GM13976 (cell line): ENCODE data around the gene KLHL29.
"Not testable (repeated sequence)": the region's sequence is repeated elsewhere in the genome, so short reads cannot be mapped to it uniquely, and the experiment has no call there.

ENCODE experiments used
- DNase-seq: peaks from one replicate; pipeline ENCODE4 v3.0.0; 2012; ENCODE audit warnings: low spot score
- in situ Hi-C: fragments of 300-500 bp; cut with MboI; formaldehyde crosslinking; loops from one replicate; pipeline ENCODE4 v1.12.0; 2022; ENCODE audit warnings: low sequenced_read_pairs, mixed read lengths, inconsistent platforms; ENCODE audit not compliant: unreplicated experiment
- TF ChIP-seq, protein P1 (sequence below): IDR thresholded peaks from 2 replicates; pipeline ENCODE4 v1.5.1; 2012; ENCODE audit warnings: borderline replicate concordance, mild to moderate bottlenecking; ENCODE audit not compliant: insufficient read depth; ENCODE audit errors: extremely low read depth, missing control alignments, control extremely low read depth

KLHL29 gene

DNA sequence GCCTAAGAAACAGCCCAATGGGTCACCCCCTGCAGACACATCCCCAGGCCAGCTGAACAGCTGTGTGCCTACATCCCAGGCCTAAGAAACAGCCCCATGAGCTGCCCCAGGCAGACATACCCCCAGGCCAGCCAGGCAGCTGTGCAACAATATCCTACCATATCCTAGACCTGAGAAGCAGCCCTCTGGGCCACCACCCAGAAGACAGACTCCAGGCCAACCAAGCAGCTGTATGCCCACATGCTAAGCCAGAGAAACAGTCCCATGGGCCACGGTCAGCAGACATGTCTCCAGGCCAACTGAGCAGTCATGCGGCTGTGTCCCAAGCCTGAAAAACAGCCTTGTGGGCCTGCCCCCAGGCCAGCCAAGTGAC lies 336.5 kb downstream of the KLHL29 start:
- in situ Hi-C loops: no loop called here
- DNase-seq: no peak
- TF ChIP-seq, protein P1, sequence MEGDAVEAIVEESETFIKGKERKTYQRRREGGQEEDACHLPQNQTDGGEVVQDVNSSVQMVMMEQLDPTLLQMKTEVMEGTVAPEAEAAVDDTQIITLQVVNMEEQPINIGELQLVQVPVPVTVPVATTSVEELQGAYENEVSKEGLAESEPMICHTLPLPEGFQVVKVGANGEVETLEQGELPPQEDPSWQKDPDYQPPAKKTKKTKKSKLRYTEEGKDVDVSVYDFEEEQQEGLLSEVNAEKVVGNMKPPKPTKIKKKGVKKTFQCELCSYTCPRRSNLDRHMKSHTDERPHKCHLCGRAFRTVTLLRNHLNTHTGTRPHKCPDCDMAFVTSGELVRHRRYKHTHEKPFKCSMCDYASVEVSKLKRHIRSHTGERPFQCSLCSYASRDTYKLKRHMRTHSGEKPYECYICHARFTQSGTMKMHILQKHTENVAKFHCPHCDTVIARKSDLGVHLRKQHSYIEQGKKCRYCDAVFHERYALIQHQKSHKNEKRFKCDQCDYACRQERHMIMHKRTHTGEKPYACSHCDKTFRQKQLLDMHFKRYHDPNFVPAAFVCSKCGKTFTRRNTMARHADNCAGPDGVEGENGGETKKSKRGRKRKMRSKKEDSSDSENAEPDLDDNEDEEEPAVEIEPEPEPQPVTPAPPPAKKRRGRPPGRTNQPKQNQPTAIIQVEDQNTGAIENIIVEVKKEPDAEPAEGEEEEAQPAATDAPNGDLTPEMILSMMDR: no peak

DNA sequence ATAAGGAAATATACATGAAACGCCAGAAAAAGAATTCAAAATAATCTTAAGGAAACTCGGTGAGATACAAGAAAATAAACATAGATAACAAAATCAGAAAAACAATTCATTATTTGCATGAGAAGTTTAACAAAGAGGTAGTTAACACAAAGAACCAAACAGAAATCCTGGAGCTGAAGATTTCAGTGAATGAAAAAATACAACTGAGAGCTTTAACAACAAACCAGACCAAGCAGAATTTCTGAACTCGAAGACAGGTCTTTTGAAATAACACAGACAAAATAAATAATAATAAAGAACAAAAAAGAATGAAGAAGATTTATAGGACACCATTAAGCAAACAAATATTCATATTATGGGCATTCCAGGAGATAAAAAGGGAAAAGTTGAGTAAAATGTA lies 337.3 kb downstream of the KLHL29 start:
- TF ChIP-seq, protein P1: no peak
- DNase-seq: no peak
- in situ Hi-C loops: no loop called here

DNA sequence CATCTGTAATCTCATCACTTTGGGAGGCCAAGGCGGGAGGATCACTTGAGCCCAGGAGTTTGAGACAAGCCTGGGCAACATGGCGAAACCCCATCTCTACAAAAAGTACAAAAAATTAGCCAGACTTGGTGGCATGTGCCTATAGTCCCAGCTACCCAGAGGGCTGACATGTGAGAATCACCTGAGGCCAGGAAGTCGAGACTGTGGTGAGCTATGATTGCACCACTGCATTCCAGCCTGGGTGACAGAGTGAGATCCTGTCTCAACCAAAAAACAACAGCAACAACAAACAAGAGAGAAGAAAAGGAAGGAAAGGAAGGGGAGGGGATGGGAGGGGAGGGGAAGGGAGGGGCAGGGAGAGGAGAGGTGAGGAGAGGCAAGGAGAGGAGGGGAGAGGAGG lies 338.1 kb downstream of the KLHL29 start:
- in situ Hi-C loops, DNase-seq: not testable (repeated sequence)

DNA sequence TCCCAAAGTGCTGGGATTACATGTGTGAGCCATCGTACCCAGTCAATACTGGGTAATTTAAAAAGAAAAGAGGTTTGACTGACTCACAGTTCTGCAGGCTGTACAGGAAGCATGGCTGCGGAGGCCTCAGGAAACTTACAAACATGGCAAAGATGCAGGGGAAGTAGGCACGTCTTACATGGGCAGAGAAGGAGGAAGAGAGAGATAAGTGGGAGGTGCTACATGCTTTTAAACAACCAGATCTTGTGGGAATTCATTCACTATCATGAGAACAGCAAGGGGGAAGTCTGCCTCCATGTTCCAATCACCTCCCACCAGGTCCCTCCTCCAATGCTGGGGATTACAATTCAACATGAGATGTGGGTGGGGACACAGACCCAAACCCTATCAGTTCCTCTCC lies 349.4 kb downstream of the KLHL29 start:
- in situ Hi-C loops: no loop called here
- no peak for DNase-seq
- TF ChIP-seq, protein P1: no peak

DNA sequence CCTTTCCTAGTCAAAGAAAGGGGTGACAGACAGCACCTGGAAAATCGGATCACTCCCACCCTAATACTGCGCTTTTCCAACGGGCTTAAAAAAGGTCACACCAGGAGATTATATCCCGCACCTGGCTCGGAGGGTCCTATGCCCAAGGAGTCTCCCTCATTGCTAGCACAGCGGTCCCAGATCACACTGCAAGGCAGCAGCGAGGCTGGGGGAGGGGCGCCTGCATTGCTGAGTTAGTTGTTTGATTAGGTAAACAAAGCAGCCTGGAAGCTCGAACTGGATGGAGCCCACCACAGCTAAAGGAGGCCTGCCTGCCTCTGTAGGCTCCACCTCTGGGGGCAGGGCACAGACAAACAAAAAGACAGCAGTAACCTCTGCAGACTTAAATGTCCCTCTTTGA lies 351.8 kb downstream of the KLHL29 start:
- DNase-seq, in situ Hi-C loops: not testable (repeated sequence)

DNA sequence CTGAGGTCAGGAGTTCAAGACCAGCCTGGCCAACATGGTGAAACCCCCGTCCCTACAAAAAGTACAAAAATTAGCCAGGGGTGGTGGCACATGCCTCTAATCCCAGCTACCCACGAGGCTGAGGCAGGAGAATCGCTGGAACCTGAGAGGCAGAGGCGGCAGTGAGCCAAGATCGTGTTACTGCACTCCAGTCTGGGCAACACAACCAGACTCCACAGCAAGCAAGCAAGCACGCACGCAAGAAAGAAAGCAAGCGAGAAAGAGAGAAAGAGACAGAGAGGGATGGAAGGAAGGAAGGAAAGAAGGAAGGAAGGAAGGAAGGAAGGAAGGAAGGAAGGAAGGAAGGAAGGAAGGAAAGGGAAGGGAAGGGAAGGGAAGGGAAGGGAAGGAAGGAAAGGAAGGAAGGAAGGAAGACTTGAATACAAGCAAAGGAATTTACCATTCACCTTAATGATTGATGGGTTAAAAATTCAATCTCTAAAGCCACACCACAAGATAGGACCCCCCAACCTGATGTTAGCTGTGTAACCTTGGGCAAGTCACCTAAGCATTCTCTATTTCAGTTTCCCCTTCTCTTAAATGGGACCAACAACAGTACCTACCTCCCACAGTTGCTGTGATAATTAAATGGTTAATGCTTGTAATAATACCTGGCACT lies 360.2 kb downstream of the KLHL29 start:
- in situ Hi-C loops: no loop called here
- DNase-seq: no peak
- TF ChIP-seq, protein P1: no peak

DNA sequence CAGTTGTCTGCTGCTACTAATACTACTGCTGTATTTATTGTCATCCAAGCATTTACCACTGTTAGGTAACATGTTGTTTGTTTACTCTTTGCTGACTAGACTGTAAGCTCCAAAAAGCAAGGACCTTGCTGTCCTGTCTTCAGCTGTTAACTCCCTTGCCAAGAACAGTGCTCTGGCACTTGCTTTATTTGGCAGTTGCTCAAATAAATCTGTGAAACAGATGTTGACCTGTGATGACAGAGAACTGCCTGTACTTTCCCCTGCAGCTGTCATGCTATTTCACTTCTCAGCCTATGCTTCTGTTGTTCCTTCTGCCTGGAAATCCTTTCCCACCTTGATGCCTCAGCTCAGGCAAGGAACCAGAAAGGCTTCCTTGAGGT lies 360.7 kb downstream of the KLHL29 start:
- in situ Hi-C loops: no loop called here
- TF ChIP-seq, protein P1: no peak
- DNase-seq: no peak
